Vagina (tissue), 2 donors: ENCODE results near the gene CCDC154.

Source experiments
- CTCF ChIP-seq, 3 experiments: fragments of 450-650 bp in 2 of 3; fragments of 200-600 bp in 1 of 3; sonication (generic) in 1 of 3; IDR thresholded peaks; one replicate each; pipeline ENCODE4 v1.5.1; 2017 to 2019; ENCODE audit warnings: antibody characterized with exemption in 3 of 3, mild to moderate bottlenecking in 2 of 3, moderate library complexity in 2 of 3
- POLR2A ChIP-seq, 2 donors: fragments of 450-650 bp; IDR thresholded peaks; one replicate each; pipeline ENCODE4 v1.6.1; 2017; ENCODE audit warnings: antibody characterized with exemption in 2 of 2, mild to moderate bottlenecking in 2 of 2, moderate library complexity in 2 of 2
- POLR2AphosphoS5 ChIP-seq, 2 donors: sonication (generic); formaldehyde crosslinking; IDR thresholded peaks; one replicate each; pipeline ENCODE4 v1.9.0; 2017; ENCODE audit warnings: antibody characterized with exemption in 2 of 2, mild to moderate bottlenecking in 2 of 2, low read depth in 1 of 2; ENCODE audit not compliant: insufficient read depth in 1 of 2

- TF ChIP-seq CTCF (IDR thresholded peaks at IDR 0.05) (no peak), POLR2A (IDR thresholded peaks at IDR 0.05) (no peak), POLR2AphosphoS5 (IDR thresholded peaks at IDR 0.05; ENCODE audit: insufficient read depth in 1 of 2, low read depth in 1 of 2) (no peak)
These were observed 29.7 kb downstream of the CCDC154 start, which contains the start of gene UNKL for GRCh38 chr16:1414532-1415260.
